LHCN-M2 (cell line): ENCODE measurements around the gene INSRR. TPM values are rescaled to one million over a fixed set of nuclear protein-coding genes. Genes with fewer than 3 reads are reported as not detected.

Experiments used
- DNase-seq: peaks from one replicate; pipeline ENCODE4 v3.0.0-alpha.2; 2012; ENCODE audit warnings: low read depth
- total RNA-seq: library from RNA; depleted of rRNA; stranded (reverse); fragments of >200 nt; gene quantifications from 2 replicates; pipeline ENCODE4 v1.2.3, GENCODE V29; 2014; rRNA removed

Gene INSRR
- total RNA-seq, 1 experiment from 2014 or later = not detected

DNA sequence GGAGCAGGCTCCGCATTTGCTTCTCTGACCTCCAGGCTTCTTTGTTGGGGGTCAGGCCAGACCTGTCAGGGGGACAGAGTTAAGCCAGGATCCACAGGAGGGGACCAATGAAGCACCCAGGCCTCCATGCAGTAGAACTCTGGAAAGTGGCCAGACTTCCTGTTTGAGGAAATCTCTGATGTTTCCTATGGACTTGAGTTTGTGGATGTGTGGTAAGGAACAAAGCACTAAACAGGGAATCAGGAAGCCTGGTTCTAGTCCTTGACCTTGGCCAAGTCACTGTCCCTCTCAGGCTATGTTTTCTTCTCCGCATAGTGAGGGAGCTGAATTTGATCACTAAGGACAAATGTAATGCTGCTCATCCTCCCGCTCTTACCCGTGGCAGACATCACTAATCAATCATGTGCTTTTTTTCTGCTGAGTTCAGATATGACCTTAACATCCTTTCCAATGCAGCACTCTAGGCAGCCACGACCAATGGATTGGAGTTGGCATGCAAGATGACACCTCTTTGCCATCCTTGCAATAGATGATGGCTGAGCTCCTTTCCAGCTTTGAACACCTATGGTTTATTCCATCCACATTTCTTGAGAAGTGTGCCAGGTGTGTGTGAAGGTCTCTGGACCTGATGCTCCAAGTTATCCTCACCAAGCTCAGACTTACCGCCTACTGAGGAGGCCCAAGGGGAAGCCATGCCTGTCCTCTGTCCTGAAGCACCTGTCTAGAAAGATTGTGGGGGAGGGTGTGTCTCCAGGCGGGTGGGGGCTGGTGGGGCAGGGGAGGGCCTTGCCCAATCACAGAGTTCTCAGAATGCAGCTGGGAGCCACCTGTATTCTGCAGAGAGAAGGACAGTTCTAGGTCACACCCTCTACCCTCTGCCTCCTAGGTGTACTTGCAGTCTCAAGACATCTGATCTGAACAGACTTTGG, 52.1 kb downstream of the INSRR start:
- no peak for DNase-seq

DNA sequence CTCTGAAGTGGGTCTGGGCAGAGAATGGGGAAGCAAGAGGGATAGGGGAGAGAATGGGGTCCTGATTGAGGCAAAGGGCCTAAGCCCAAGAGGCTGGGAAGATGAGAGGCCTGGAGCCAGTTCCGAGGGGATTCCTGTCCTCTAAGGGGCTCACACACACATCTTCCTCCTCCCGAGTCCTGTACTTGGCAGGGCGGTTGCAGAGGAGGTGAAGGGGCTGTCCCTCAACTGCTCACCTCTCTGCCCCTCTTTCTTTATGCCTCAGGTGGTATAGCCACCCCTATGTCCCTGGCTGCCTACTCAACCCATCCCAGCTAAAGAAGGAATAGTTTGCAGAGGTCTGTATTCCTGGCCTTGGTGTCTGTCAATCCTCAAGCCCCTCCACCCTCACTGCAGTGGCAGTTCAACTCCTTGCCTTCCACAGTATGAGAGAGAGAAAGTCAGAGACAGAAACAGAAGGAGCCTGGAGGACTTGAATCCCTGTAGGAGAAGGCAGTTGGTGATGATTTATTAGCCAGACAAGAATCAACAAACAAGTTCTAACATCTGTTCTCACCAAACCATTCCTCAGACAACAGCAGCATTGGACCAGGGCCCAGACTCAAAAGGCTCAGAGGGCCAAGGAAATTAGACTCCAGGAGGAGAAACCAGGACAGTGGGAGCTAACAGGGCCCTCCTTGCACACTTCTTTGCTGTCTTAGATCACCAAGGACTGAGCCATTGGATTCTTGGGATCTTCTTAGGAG, 53.0 kb downstream of the INSRR start:
- DNase-seq = peak; percentile 81

DNA sequence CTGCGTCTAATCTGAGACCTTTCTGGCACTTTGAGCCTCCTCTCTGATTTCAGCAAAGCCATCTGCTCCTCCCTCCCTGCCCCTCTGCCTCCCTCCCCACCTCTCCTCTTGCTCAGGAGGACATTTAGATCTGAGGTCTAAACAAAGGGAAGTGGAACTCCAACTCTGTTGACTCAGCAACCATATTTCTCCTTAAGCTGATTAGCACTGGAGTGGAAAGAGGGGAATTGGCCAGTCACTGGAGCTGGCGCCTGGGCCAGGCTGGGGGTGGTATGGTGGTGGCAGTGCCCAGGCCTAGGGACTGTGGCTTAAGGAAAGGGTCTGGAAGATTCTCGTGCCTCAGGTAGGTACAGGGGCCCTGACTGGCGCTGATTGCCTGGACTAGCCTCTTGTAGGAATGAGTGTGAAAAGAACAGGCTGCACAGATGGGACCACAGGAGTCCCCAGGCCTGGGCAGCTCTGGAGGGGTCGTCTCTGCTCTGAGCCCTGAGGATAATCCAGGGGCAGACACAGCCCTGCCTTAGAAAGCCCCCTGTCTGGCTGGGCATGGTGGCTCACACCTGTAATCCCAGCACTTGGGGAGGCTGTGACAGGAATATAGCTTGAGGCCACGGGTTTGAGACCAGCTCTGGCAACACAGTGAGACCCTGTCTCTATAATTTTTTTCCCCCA, 54.2 kb downstream of the INSRR start:
- DNase-seq = no peak

DNA sequence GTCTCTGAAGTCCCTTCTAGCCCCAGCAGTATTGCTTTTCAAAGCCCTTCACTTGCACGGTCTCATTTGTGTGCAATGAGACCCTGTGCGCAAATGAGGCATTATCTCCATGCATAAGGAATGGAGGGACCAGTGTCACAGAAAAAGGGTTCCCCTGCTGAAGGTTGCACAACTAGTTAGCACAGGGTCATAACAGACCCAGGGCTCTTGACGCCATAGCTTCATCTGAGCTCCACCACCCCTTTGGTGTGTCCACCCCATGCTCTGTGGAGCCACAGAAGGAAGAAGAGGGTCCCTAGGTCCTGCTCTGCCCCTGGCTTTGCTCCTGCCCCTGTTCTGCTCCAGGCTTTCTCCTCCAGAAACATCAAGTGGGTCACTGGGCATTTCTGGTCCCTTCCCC, 54.9 kb downstream of the INSRR start:
- DNase-seq = no peak

DNA sequence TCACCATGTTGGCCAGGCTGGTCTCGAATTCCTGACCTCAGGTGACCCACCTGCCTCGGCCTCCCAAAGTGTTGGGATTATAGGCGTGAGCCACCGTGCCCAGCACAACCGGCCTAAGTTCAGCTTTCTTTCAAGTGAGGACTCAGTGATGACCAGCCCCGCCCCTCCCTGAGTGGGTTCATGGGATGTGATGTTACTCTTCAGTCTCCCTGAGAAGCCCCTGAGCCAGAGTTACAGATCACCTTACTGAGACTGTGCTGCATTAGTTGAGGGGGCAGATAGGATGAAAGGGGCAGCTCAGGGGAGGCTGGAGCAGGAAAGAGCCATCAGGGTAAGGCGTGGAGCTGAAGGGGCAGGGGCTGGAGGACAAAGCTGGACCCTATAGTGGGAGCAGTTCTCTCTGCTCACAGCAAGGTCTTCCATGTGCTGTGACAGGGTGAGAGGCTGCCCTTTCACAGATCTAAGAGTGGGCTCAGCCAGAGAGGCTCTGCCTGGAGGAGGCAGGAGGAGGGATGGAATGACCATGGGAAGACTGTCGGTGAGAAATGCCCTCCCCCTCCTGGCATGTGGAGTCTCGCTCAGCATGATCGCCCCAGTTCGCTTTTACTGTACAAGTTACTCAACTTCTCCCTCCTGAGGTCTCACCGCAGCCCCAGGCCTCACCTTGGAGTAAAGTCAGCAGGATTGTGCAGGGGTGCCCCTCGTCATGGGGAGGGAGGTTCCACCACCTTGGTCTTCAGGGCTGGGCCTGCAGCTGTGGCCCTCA, 55.6 kb downstream of the INSRR start:
- no peak for DNase-seq

DNA sequence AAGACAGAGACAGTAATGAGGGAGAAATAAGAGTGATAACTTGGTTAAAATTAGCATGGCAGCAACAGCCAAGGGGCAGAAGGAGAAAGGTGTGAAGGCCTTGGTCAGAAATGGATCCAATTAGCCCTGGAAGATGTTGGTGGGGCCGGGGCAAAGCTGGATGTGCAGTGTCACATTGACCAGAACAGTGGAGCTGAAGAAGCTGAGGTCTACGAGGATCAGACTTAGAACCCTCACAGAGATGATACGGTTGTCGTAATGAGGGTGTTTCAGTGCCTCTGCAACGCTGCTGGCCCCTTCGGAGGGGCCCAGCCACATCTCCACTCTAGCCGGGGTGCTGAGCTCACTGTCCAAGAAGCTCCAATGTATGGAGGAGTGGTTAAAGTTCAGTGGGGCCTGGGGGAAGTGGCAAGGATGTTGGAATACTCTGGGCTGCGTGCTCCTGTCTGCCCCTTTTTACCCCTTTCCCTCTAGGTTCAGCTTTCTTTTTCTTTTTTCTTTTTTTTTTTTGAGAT, 56.4 kb downstream of the INSRR start:
- no peak for DNase-seq

DNA sequence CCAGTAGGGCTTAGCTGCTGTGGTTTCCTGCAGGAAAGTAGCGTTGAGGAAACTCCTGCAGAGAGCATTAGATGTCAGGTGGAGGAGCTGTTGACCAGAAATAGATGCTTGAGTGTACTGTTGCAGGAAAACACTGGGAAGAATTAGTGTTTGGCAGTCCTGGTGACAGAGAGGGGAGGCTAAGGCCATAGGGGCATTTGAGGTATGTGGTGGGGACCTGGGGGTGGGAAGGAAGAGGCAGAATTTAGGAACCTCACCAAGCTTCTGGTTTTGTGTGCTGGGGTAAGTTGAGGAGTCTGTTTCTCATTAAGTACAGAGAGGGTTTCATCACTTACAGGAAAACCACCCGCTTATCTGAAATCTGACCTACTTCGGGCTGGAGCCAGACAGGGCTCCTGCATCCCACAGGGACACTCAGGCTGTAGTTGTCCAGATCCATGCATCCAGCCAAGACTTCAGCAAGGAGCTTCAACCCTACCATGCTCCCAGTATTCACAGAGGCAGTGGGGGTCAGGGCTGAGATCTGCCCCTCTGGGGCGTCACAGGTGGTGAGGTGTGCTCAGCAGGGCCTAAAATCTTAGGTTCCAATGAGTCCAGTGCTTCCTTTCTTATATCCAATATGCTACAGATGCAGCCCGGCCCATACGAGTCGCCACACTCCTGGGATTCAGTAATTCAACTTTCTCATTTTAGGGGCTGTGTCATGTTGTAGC, 57.4 kb downstream of the INSRR start:
- peak; percentile 20 for DNase-seq

DNA sequence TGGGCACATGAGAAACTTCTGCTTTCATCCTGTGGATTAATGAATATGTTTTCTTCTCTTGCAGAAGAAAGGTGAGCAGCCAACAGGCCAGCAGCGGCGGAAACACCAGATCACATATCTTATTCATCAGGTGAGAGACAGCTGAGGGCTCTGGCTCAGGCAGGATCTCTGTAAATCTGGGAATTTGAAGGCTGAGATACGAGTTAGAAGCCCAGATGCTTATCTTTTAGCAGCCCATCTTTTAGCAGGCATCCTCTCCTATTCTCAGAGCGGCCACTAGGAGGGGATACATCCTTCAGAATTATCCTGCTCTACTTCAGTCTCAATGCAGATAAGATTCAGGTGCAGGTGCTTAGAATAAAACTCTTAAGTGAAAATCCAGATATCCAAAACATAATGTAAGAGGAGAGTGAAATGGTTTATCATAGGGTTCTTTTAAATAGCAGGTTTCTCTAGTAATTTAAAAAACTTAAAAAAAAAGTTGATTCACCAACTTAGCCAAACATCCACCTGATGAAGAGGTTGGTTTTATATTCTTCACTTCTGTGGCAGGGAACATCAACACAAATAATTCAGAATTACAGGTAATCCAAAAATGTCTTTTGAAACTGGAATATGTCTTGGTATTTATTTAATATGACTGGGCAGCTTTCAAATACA, 61.6 kb downstream of the INSRR start:
- peak; percentile 50 for DNase-seq

DNA sequence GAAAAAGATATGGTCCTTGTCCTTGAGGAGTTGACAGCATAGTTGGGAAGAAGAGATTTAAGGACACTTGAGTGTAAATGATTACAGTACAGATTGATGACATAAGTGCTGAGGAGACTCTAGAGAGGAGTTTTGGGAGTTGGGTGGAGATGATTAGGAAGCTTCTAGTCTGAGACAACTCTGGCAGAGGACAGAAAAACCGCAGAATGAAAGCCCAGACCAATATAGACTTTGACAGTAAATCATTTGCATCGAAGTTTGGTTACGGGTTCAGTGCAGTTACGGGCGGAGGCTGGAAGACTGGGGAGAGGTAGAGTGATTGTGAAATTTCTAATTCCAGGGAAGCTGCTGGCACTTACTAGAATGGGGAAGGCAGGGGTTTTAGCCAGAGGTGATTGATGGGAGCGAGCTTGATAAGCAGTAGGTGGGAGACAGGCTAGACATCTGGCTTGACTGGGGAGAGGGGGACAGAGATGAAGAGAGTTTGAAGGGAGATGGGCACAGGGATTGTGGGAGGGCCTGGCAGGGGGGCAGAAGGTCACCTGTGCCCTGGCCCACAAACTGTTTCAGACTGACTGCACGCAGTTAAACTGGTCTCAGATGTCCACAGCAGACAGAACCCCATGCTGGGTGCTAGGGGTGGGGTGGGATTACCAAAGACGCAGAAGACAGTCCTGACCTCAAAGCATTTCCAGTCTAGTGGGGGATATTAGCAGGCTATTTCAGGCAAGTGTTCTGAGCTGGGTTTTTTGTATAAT, 62.4 kb downstream of the INSRR start:
- DNase-seq = no peak

DNA sequence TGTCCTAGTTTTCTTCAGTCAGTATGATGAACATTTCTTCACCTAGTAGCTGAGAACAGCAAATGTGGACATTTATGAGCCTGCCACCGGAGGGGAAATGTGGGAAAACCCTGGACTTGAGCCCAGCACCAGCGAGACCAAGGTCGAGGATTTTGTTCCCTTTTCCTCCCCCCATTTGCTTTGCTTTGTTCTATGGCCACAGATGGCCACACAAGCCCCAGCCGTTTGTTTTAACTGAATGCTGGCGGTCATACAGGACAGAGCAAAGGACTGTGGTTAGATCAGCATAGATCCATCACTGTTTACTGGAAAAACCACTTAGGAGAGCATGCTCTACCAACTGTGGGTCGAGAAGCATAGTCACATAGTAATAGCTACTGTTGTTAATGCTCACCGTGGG, 63.1 kb downstream of the INSRR start:
- no peak for DNase-seq

DNA sequence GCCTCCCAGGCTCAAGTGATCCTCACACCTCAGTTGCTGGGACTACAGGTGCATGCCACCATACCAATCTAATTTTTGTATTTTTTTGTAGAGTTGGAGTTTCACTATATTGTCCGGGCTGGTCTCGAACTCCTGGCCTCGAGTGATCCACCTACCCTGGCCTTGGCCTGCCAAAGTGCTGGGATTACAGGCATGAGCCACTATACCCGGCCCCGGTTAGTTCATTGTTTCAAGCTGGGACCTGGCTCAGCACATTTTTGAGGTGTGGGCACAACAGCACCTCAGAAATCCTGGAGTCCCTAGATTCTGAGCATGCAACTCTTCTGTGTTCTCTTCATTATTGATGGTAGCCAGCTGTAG, 63.6 kb downstream of the INSRR start:
- no peak for DNase-seq

DNA sequence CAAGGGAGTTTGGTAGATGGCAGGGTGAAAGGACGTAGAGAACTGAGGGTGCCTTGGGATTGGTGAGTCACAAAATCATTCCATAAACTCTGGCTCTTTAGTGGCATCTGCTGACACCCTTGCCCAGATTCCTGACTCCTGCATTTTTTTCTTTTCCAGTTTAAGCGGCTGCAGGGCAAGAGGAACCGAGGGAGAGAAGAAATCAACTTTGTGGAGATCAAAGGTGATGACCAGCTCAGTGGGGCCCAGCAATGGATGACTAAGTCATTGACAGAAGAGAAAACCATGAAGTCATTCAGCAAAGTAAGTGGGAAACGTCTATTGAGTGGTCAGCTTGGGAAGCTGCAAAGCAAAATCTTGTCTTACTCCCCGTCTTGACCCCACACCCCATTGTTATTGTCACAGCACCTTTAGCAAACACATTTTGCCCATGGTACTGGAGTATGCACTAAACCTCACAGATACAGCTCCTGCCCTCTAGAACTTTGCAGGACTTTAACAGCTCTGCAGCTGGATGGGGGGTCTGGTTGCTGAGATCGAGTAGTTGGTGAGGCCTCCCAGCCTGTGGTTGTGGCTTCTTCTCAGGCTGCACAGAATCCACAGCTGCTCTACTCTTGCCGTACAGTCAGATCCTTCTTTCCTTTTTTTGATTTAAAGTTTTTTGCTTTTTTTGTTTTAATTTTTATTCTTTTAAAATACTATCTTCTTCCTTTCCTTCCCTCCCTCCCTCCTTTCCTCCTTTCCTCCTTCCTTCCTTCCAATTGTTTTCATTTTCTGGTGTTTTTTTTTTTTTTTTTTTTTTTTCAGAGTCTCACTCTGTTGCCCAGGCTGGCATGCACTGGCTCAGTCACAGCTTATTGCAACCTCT, 64.2 kb downstream of the INSRR start:
- DNase-seq = no peak

Other genes with a start within 250 kb of the INSRR start
- not detected in 2 replicates for gene HAPLN2, start 239.7 kb downstream of the INSRR start, total RNA-seq
- gene BCAN, start 217.0 kb downstream of the INSRR start, total RNA-seq = not detected in 2 replicates
- 470 and 483 TPM in 2 replicates for gene NES, start 181.7 kb downstream of the INSRR start, total RNA-seq
- gene CRABP2, start 153.5 kb downstream of the INSRR start, total RNA-seq = 1.5 and 2.2 TPM in 2 replicates
- gene METTL25B, start 130.6 kb downstream of the INSRR start, total RNA-seq = 10.0 and 11.2 TPM in 2 replicates
- 14.2 and 25.6 TPM in 2 replicates for gene ISG20L2, start 130.4 kb downstream of the INSRR start, total RNA-seq
- gene MRPL24, start 118.0 kb downstream of the INSRR start, total RNA-seq = 80.4 and 86.1 TPM in 2 replicates
- gene HDGF, start 107.4 kb downstream of the INSRR start, total RNA-seq = 327 and 339 TPM in 2 replicates
- 36.8 and 44.4 TPM in 2 replicates for gene PRCC, start 91.6 kb downstream of the INSRR start, total RNA-seq
- gene SH2D2A, start 42.3 kb downstream of the INSRR start, total RNA-seq = not detected in 2 replicates
- 0.19 TPM in 1 of 2 replicates, not detected in the other for gene NTRK1, start 1.7 kb upstream of the INSRR start, total RNA-seq
- gene PEAR1, start 34.6 kb upstream of the INSRR start, total RNA-seq = 0.19 and 0.23 TPM in 2 replicates
- not detected in 2 replicates for gene LRRC71, start 61.5 kb upstream of the INSRR start, total RNA-seq
- gene ARHGEF11, start 186.6 kb upstream of the INSRR start, total RNA-seq = 22.4 and 25.1 TPM in 2 replicates
- gene ETV3L, start 240.7 kb upstream of the INSRR start, total RNA-seq = not detected in 2 replicates